Endodermal cell (in vitro differentiated cells): ENCODE results near the gene CAMP. TPM values are rescaled to one million over a fixed set of nuclear protein-coding genes. Genes with fewer than 3 reads are reported as not detected.

Experiments used
- DNase-seq: peaks from one replicate; pipeline ENCODE4 v3.0.0-alpha.2; 2017
- H3K27ac ChIP-seq: 2 replicates; pipeline ENCODE4 v1.5.1; 2013; ENCODE audit warnings: mild to moderate bottlenecking, low read depth, low read length, moderate library complexity
- H3K27me3 ChIP-seq: 2 replicates; pipeline ENCODE4 v1.6.1; 2013; ENCODE audit warnings: mild to moderate bottlenecking, low read length, moderate library complexity; ENCODE audit not compliant: insufficient read depth, control insufficient read depth, poor library complexity, severe bottlenecking
- H3K36me3 ChIP-seq: 2 replicates; pipeline ENCODE4 v1.7.0; 2013; ENCODE audit warnings: mild to moderate bottlenecking, low read length, moderate library complexity; ENCODE audit not compliant: control insufficient read depth, insufficient read depth
- H3K4me1 ChIP-seq: one replicate; pipeline ENCODE4 v1.7.0; 2013; ENCODE audit warnings: low read length; ENCODE audit not compliant: control insufficient read depth, insufficient read depth
- H3K4me3 ChIP-seq: 2 replicates; pipeline ENCODE4 v1.5.1; 2013; ENCODE audit warnings: mild to moderate bottlenecking, low read length, moderate library complexity
- H3K9ac ChIP-seq: 2 replicates; pipeline ENCODE4 v1.6.1; 2013; ENCODE audit warnings: mild to moderate bottlenecking, low read length, moderate library complexity; ENCODE audit not compliant: poor library complexity, severe bottlenecking; ENCODE audit errors: extremely low read depth
- H3K9me3 ChIP-seq: 2 replicates; pipeline ENCODE4 v1.6.1; 2013; ENCODE audit warnings: mild to moderate bottlenecking, low read length, moderate library complexity; ENCODE audit not compliant: control insufficient read depth
- H3K27ac Mint-ChIP-seq: 2 replicates; pipeline ENCODE4 v1.8.0; 2020; ENCODE audit warnings: mixed read lengths
- H3K27me3 Mint-ChIP-seq: 2 replicates; pipeline ENCODE4 v1.8.0; 2021; ENCODE audit warnings: mild to moderate bottlenecking, mixed read lengths; ENCODE audit not compliant: insufficient read depth
- H3K36me3 Mint-ChIP-seq: 2 replicates; pipeline ENCODE4 v1.8.0; 2020; ENCODE audit warnings: low read depth, mixed read lengths
- H3K4me1 Mint-ChIP-seq: 2 replicates; pipeline ENCODE4 v1.8.0; 2020; ENCODE audit warnings: mixed read lengths
- H3K4me3 Mint-ChIP-seq: 2 replicates; pipeline ENCODE4 v1.8.0; 2020; ENCODE audit warnings: mild to moderate bottlenecking, moderate library complexity, mixed read lengths
- H3K9me3 Mint-ChIP-seq: 2 replicates; pipeline ENCODE4 v1.8.0; 2020; ENCODE audit warnings: mild to moderate bottlenecking, mixed read lengths
- whole genome bisulfite sequencing, 2 experiments: methylation state at CpG; one replicate each; pipeline versions ENCODE4 v1.1.5 to v1.1.7; 2013; ENCODE audit warnings: missing lambda C conversion rate in 2 of 2, mixed read lengths in 1 of 2; ENCODE audit not compliant: insufficient coverage in 1 of 2, insufficient read length in 1 of 2; 5-methylcytosine and 5-hydroxymethylcytosine counted together
- total RNA-seq, 2 donors: library from RNA; stranded (reverse); fragmentation: NEBNext Ultra II Directional in 1 of 2; extraction: Animal tissue kit (Norgen Biotek cat#: 25700) in 1 of 2; gene quantifications; 2 replicates in 1 of 2; 3 replicates in 1 of 2; pipeline ENCODE4 v1.2.1, GENCODE V29; 2021
- TF ChIP-seq, protein P1 (sequence below): fragments of 200-600 bp; sonication (generic); conservative IDR thresholded peaks from 2 replicates; pipeline ENCODE4 v1.5.0; 2021; ENCODE audit warnings: antibody characterized with exemption, mild to moderate bottlenecking

The CAMP gene
- total RNA-seq, 2 donors from 2014 or later = not detected

DNA sequence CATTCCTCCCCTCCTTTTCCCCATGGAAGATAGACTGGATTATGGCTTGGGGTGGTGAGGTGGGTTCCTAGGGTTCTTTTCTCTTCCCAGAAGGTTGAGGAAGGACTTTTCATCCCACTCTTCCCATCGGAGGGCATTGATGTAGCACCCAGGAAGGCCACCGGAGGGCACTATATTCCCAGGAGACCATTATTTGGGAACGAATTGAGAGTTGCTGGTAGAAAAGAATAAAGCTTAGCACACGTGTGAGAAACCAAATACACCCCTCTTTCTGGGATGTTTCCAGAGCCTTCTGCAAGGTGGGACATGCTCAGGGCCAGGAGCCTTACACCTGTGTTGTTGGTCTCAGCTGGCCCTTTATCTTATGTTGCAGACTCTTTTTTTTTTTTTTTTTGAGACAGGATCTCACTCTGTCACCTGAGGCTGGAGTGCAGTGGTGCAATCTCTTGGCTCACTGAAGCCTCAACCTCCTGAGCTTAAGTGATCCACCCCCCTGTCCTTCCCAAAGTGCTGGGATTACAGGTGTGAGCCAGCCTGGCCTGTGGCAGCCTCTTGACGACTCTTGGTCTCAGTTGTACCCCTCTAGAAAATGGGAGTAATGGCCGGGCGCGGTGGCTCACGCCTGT, 28.7 kb upstream of the CAMP start:
- H3K9ac ChIP-seq = no peak overlapping the region
- peak; percentile 95 for DNase-seq
- no peaks in the 10 kb centered on the region for H3K36me3 ChIP-seq
- Mint-ChIP-seq H3K4me3 (no peak overlapping the region), H3K4me1 (peaks cover 14% of the 10 kb centered on the region), H3K9me3 (no peaks in the 10 kb centered on the region), H3K27ac (no peak overlapping the region), H3K27me3 (no peaks in the 10 kb centered on the region), H3K36me3 (no peaks in the 10 kb centered on the region)
- no peaks in the 10 kb centered on the region for H3K27me3 ChIP-seq
- no peaks in the 10 kb centered on the region for H3K9me3 ChIP-seq
- no peak overlapping the region for H3K4me3 ChIP-seq
- no peaks in the 10 kb centered on the region for H3K4me1 ChIP-seq
- TF ChIP-seq, protein P1, sequence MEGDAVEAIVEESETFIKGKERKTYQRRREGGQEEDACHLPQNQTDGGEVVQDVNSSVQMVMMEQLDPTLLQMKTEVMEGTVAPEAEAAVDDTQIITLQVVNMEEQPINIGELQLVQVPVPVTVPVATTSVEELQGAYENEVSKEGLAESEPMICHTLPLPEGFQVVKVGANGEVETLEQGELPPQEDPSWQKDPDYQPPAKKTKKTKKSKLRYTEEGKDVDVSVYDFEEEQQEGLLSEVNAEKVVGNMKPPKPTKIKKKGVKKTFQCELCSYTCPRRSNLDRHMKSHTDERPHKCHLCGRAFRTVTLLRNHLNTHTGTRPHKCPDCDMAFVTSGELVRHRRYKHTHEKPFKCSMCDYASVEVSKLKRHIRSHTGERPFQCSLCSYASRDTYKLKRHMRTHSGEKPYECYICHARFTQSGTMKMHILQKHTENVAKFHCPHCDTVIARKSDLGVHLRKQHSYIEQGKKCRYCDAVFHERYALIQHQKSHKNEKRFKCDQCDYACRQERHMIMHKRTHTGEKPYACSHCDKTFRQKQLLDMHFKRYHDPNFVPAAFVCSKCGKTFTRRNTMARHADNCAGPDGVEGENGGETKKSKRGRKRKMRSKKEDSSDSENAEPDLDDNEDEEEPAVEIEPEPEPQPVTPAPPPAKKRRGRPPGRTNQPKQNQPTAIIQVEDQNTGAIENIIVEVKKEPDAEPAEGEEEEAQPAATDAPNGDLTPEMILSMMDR = peak; percentile 95
- 57 to 70% methylated on average over 7 to 9 of the region's 9 CpGs for WGBS, 2 experiments
- H3K27ac ChIP-seq = no peak overlapping the region

DNA sequence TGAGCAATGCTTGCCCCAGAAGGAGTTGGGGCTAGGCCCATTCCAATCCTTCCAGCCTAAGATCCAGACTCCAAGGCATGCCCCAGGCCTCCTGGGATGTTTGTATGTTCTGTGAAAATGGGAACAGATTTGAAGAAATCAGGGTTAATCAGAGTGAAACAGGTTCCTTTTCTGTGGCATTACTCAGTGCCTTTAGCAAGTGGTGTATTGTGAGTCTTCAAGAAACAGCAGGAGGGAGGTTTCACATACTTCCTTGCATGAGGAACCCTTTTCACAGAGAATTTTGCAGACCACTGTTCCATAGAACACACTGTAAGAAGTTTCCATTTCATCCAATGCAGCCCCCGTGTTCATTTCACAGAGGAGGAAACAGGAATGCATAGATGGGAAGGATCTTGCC, 26.7 kb upstream of the CAMP start:
- H3K4me1 ChIP-seq = no peaks in the 10 kb centered on the region
- H3K27me3 ChIP-seq = no peaks in the 10 kb centered on the region
- Mint-ChIP-seq H3K4me1 (peaks cover 4% of the 10 kb centered on the region), H3K9me3 (no peaks in the 10 kb centered on the region), H3K4me3 (no peak overlapping the region), H3K36me3 (no peaks in the 10 kb centered on the region), H3K27me3 (no peaks in the 10 kb centered on the region), H3K27ac (no peak overlapping the region)
- H3K9ac ChIP-seq = no peak overlapping the region
- TF ChIP-seq, protein P1 = no peak
- DNase-seq = no peak
- H3K9me3 ChIP-seq = no peaks in the 10 kb centered on the region
- no peaks in the 10 kb centered on the region for H3K36me3 ChIP-seq
- 82% methylated on average over 1 of the region's 1 CpG; no CpG with 5 or more reads in 1 of the 2 experiments for WGBS, 2 experiments
- no peak overlapping the region for H3K27ac ChIP-seq
- no peak overlapping the region for H3K4me3 ChIP-seq

DNA sequence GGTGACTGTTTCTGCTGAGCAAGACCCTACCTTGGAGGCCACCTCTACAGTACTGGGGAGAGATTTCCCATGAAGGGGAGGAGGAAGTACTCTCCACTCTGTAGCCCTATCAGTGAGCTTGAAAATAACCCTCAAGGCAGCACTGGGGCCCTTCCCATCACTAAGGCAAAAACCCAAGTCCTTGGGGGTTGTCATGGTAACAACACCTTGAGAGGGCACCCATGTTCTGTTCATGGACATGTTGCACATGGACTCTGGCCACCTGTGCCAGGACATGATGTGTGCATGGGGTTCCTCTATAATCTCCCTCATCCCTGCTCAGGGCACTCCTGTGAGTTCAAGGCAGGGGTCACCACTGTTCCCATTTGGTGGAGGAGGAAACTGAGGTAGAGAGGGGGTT, 24.2 kb upstream of the CAMP start:
- H3K4me3 Mint-ChIP-seq = no peak overlapping the region
- H3K27ac Mint-ChIP-seq = no peak overlapping the region
- TF ChIP-seq, protein P1 = no peak
- no peaks in the 10 kb centered on the region for H3K27me3 Mint-ChIP-seq
- H3K9ac ChIP-seq = no peak overlapping the region
- H3K4me1 Mint-ChIP-seq = peaks cover 6% of the 10 kb centered on the region
- H3K27me3 ChIP-seq = no peaks in the 10 kb centered on the region
- no peak overlapping the region for H3K27ac ChIP-seq
- H3K4me1 ChIP-seq = no peaks in the 10 kb centered on the region
- DNase-seq = no peak
- no peaks in the 10 kb centered on the region for H3K9me3 ChIP-seq
- H3K36me3 Mint-ChIP-seq = no peaks in the 10 kb centered on the region
- H3K9me3 Mint-ChIP-seq = no peaks in the 10 kb centered on the region
- no peaks in the 10 kb centered on the region for H3K36me3 ChIP-seq
- H3K4me3 ChIP-seq = no peak overlapping the region
